HepG2 (cell line): ENCODE measurements around the gene HOXC4. TPM values are rescaled to one million over a fixed set of nuclear protein-coding genes. Genes with fewer than 3 reads are reported as not detected.

ENCODE experiments used
- BHLHE40 ChIP-seq: IDR thresholded peaks from 2 replicates; pipeline ENCODE4 v1.6.1; 2011; ENCODE audit warnings: low read length, improper control_type of control experiment
- HNRNPK ChIP-seq: fragments of 200-400 bp; formaldehyde crosslinking; IDR thresholded peaks from 2 replicates; pipeline ENCODE4 v1.6.1; 2018; ENCODE audit warnings: low read length, low read depth, moderate library complexity, mild to moderate bottlenecking; ENCODE audit not compliant: poor library complexity, severe bottlenecking
- PHB2 ChIP-seq: fragments of 450-650 bp; IDR thresholded peaks from 2 replicates; pipeline ENCODE4 v1.6.1; 2018; ENCODE audit not compliant: partially characterized antibody
- RAD51 ChIP-seq: fragments of 450-650 bp; IDR thresholded peaks from 2 replicates; pipeline ENCODE4 v1.6.1; 2016; ENCODE audit warnings: borderline replicate concordance
- SIN3A ChIP-seq: IDR thresholded peaks from 2 replicates; pipeline ENCODE4 v1.6.1; 2011; ENCODE audit warnings: low read depth, mild to moderate bottlenecking, control low read depth, low read length, borderline replicate concordance
- SMC3 ChIP-seq: IDR thresholded peaks from 2 replicates; pipeline ENCODE4 v1.6.1; 2011; ENCODE audit warnings: low read length, improper control_type of control experiment
- SRF ChIP-seq: IDR thresholded peaks from 2 replicates; pipeline ENCODE4 v1.6.1; 2011; ENCODE audit warnings: mild to moderate bottlenecking, low read depth, low read length, moderate library complexity
- SRSF9 ChIP-seq: fragments of 200-400 bp; formaldehyde crosslinking; IDR thresholded peaks from 2 replicates; pipeline ENCODE4 v1.6.1; 2018; ENCODE audit warnings: borderline replicate concordance, mild to moderate bottlenecking, low read depth, low read length; ENCODE audit not compliant: insufficient read depth, poor library complexity, severe bottlenecking
- THAP11 ChIP-seq: IDR thresholded peaks from 2 replicates; pipeline ENCODE4 v1.6.1; 2016; ENCODE audit warnings: missing biosample characterization, missing genetic modification reagents
- USF2 ChIP-seq, 2 experiments: sonication (generic) in 1 of 2; formaldehyde crosslinking in 1 of 2; IDR thresholded peaks; 2 replicates each; pipeline versions ENCODE4 v1.5.1 to v1.6.1; 2011 to 2020; ENCODE audit warnings: borderline replicate concordance in 1 of 2, low read depth in 1 of 2, low read length in 1 of 2, mild to moderate bottlenecking in 1 of 2, missing genetic modification reagents in 1 of 2, moderate library complexity in 1 of 2
- ZNF362 ChIP-seq: sonication (generic); formaldehyde crosslinking; IDR thresholded peaks from 2 replicates; pipeline ENCODE4 v1.4.0; 2020; ENCODE audit warnings: missing genetic modification reagents, mild to moderate bottlenecking, borderline replicate concordance
- ZNF652 ChIP-seq: IDR thresholded peaks from 2 replicates; pipeline ENCODE4 v1.6.1; 2016; ENCODE audit warnings: low read depth, borderline replicate concordance
- ZNF878 ChIP-seq: sonication (generic); formaldehyde crosslinking; IDR thresholded peaks from 2 replicates; pipeline ENCODE4 v1.8.1; 2023; ENCODE audit warnings: mild to moderate bottlenecking, missing genetic modification reagents, moderate library complexity
- polyA plus RNA-seq, 8 experiments: library from polyadenylated mRNA; depleted of rRNA in 3 of 8; stranded (reverse) in 7 of 8; unstranded in 1 of 8; fragments of >200 nt; fragmentation: Illumina TruSeq in 4 of 8; extraction: Trizol in 4 of 8; gene quantifications; 2 replicates each; pipeline versions ENCODE4 v1.2.1 to v1.2.3, GENCODE V29; 2011 to 2016; ENCODE audit warnings: low read depth in 4 of 8, missing spikeins in 1 of 8, mixed read lengths in 1 of 8; ENCODE audit not compliant: insufficient read depth in 1 of 8
- total RNA-seq, 5 experiments: library from RNA; depleted of rRNA; stranded (reverse); fragments of >200 nt; fragmentation: Illumina TruSeq; extraction: Trizol; gene quantifications; 2 replicates each; pipeline ENCODE4 v1.2.3, GENCODE V29; 2016; ENCODE audit warnings: low read depth in 1 of 5

HOXC4 gene
- total and polyA plus RNA-seq, 2 of the 13 experiments (the other 11 are each of a cell fraction or from before 2014, with no cell fraction given), result not detected

- TF ChIP-seq THAP11 (CRISPR knock-in tag), result 0 out of 2 replicates have a peak, but pooled peaks have one; percentile 40
- TF ChIP-seq ZNF652 (CRISPR knock-in tag), result peak; percentile 78; the same call in 1 of the 2 replicates
- no peak for TF ChIP-seq SRSF9
- no peak for TF ChIP-seq SIN3A
- peak; percentile 83 for TF ChIP-seq HNRNPK
- no peak for TF ChIP-seq PHB2
- peak; percentile 88 for TF ChIP-seq RAD51
- peak; percentile 42; the same call in 1 of the 2 replicates for TF ChIP-seq USF2 (IDR thresholded peaks at IDR 0.05; ENCODE audit: low read depth, low read length)
- peak; percentile 52; the same call in 1 of the 2 replicates for TF ChIP-seq USF2 (CRISPR knock-in tag; IDR thresholded peaks at IDR 0.05; ENCODE audit: borderline replicate concordance)
- peak; percentile 93 for TF ChIP-seq ZNF362 (CRISPR knock-in tag)
- peak; percentile 53 for TF ChIP-seq BHLHE40
- peak; percentile 94 for TF ChIP-seq SMC3
- peak; percentile 79 for TF ChIP-seq SRF
- no peak for TF ChIP-seq ZNF878
Observed at GRCh38 chr12:54032627-54033100, 21.0 kb upstream of the HOXC4 start, which contains the start of gene HOXC5 (continued).
